ENCODE measurements around the gene PPFIA3. TPM values are rescaled to one million over a fixed set of nuclear protein-coding genes. Genes with fewer than 3 reads are reported as not detected.

The PPFIA3 gene
- total and polyA plus RNA-seq, 2 experiments from 2014 or later = 25.4 to 29.7 TPM

GRCh38 chr19:49190781-49191180 lies 71.4 kb downstream of the PPFIA3 start (continued):
- TF ChIP-seq ZNF331 (CRISPR knock-in tag; IDR thresholded peaks at IDR 0.05; ENCODE audit: low read depth) = no peak
- no peak for TF ChIP-seq ZNF114 (CRISPR knock-in tag; IDR thresholded peaks at IDR 0.05)
- TF ChIP-seq JUNB (IDR thresholded peaks at IDR 0.05; ENCODE audit: unreplicated experiment) = no peak
- TF ChIP-seq ETS1 (IDR thresholded peaks at IDR 0.05) = no peak
- no peak for TF ChIP-seq REST (IDR thresholded peaks at IDR 0.05; ENCODE audit: unreplicated experiment)
- no peak for TF ChIP-seq EZH2 (IDR thresholded peaks at IDR 0.05; ENCODE audit: low read depth, unreplicated experiment)

DNA sequence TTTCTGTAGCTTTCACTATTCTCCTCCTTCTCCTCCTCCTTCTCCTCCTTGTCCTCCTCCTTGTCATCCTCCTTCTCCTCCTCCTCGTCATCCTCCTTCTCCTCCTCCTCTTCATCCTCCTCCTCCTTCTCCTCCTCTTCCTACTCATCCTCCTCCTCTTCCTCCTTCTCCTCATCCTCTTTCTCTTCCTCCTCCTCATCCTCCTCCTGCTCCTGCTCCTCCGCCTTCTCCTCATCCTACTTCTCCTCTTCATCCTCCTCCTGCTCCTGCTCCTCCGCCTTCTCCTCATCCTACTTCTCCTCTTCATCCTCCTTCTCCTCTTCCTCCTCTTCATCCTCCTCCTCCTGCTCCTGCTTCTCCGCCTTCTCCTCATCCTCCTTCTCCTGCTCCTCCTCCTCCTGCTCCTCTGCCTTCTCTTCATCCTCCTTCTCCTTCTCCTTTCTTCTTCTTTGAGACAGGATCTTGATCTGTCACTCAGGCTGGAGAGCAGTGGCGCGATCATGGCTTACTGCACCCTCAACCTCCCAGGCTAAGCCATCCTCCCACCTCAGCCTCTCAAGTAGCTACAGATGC lies 74.6 kb downstream of the PPFIA3 start:
- no peaks in the 10 kb centered on the region for H3K27me3 ChIP-seq (ENCODE audit: insufficient read depth)
- Mint-ChIP-seq H3K27me3 (ENCODE audit: insufficient read depth, low read depth, poor library complexity) (peaks cover 2% of the 10 kb centered on the region), H3K4me1 (no peaks in the 10 kb centered on the region; the same call in 2 of the 3 replicates), H3K36me3 (ENCODE audit: low read depth) (peaks cover 12% of the 10 kb centered on the region; the same call in 2 of the 3 replicates), H3K27ac (no peak overlapping the region), H3K9me3 (peaks cover 3% of the 10 kb centered on the region; the same call in 1 of the 3 replicates), H3K4me3 (no peak overlapping the region)
- no peaks in the 10 kb centered on the region for H3K9me2 ChIP-seq (ENCODE audit: insufficient read depth)
- no peak overlapping the region for H2AFZ ChIP-seq
- H3K4me2 ChIP-seq = no peak overlapping the region
- no peak overlapping the region for H3K27ac ChIP-seq (ENCODE audit: low read depth)
- H3K79me2 ChIP-seq (replicated peaks; ENCODE audit: insufficient read depth) = no peaks in the 10 kb centered on the region
- no peaks in the 10 kb centered on the region for H3K36me3 ChIP-seq (ENCODE audit: insufficient read depth)
- no peaks in the 10 kb centered on the region for H3F3A ChIP-seq (replicated peaks; ENCODE audit: low read depth)
- no peak for DNase-seq (ENCODE audit: low spot score)
- no peak overlapping the region for H3K4me3 ChIP-seq
- H4K20me1 ChIP-seq (replicated peaks; ENCODE audit: insufficient read depth) = no peaks in the 10 kb centered on the region
- ATAC-seq = no peak
- no peaks in the 10 kb centered on the region for H3K4me1 ChIP-seq (ENCODE audit: insufficient read depth)
- no peak for TF ChIP-seq ZNF462 (CRISPR knock-in tag; IDR thresholded peaks at IDR 0.05)
- TF ChIP-seq, protein P1, sequence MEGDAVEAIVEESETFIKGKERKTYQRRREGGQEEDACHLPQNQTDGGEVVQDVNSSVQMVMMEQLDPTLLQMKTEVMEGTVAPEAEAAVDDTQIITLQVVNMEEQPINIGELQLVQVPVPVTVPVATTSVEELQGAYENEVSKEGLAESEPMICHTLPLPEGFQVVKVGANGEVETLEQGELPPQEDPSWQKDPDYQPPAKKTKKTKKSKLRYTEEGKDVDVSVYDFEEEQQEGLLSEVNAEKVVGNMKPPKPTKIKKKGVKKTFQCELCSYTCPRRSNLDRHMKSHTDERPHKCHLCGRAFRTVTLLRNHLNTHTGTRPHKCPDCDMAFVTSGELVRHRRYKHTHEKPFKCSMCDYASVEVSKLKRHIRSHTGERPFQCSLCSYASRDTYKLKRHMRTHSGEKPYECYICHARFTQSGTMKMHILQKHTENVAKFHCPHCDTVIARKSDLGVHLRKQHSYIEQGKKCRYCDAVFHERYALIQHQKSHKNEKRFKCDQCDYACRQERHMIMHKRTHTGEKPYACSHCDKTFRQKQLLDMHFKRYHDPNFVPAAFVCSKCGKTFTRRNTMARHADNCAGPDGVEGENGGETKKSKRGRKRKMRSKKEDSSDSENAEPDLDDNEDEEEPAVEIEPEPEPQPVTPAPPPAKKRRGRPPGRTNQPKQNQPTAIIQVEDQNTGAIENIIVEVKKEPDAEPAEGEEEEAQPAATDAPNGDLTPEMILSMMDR (conservative IDR thresholded peaks at IDR 0.05; ENCODE audit: low read depth in 2 of 2) = no peak
